Endodermal cell (in vitro differentiated cells): Measurements from ENCODE around the gene AKNAD1. TPM values are rescaled to one million over a fixed set of nuclear protein-coding genes. Genes with fewer than 3 reads are reported as not detected.

Source experiments
- DNase-seq: peaks from one replicate; pipeline ENCODE4 v3.0.0-alpha.2; 2017
- H3K27ac ChIP-seq: 2 replicates; pipeline ENCODE4 v1.5.1; 2013; ENCODE audit warnings: mild to moderate bottlenecking, low read depth, low read length, moderate library complexity
- H3K27me3 ChIP-seq: 2 replicates; pipeline ENCODE4 v1.6.1; 2013; ENCODE audit warnings: mild to moderate bottlenecking, low read length, moderate library complexity; ENCODE audit not compliant: insufficient read depth, control insufficient read depth, poor library complexity, severe bottlenecking
- H3K36me3 ChIP-seq: 2 replicates; pipeline ENCODE4 v1.7.0; 2013; ENCODE audit warnings: mild to moderate bottlenecking, low read length, moderate library complexity; ENCODE audit not compliant: control insufficient read depth, insufficient read depth
- H3K4me1 ChIP-seq: one replicate; pipeline ENCODE4 v1.7.0; 2013; ENCODE audit warnings: low read length; ENCODE audit not compliant: control insufficient read depth, insufficient read depth
- H3K4me3 ChIP-seq: 2 replicates; pipeline ENCODE4 v1.5.1; 2013; ENCODE audit warnings: mild to moderate bottlenecking, low read length, moderate library complexity
- H3K9ac ChIP-seq: 2 replicates; pipeline ENCODE4 v1.6.1; 2013; ENCODE audit warnings: mild to moderate bottlenecking, low read length, moderate library complexity; ENCODE audit not compliant: poor library complexity, severe bottlenecking; ENCODE audit errors: extremely low read depth
- H3K9me3 ChIP-seq: 2 replicates; pipeline ENCODE4 v1.6.1; 2013; ENCODE audit warnings: mild to moderate bottlenecking, low read length, moderate library complexity; ENCODE audit not compliant: control insufficient read depth
- H3K27ac Mint-ChIP-seq: 2 replicates; pipeline ENCODE4 v1.8.0; 2020; ENCODE audit warnings: mixed read lengths
- H3K27me3 Mint-ChIP-seq: 2 replicates; pipeline ENCODE4 v1.8.0; 2021; ENCODE audit warnings: mild to moderate bottlenecking, mixed read lengths; ENCODE audit not compliant: insufficient read depth
- H3K36me3 Mint-ChIP-seq: 2 replicates; pipeline ENCODE4 v1.8.0; 2020; ENCODE audit warnings: low read depth, mixed read lengths
- H3K4me1 Mint-ChIP-seq: 2 replicates; pipeline ENCODE4 v1.8.0; 2020; ENCODE audit warnings: mixed read lengths
- H3K4me3 Mint-ChIP-seq: 2 replicates; pipeline ENCODE4 v1.8.0; 2020; ENCODE audit warnings: mild to moderate bottlenecking, moderate library complexity, mixed read lengths
- H3K9me3 Mint-ChIP-seq: 2 replicates; pipeline ENCODE4 v1.8.0; 2020; ENCODE audit warnings: mild to moderate bottlenecking, mixed read lengths
- WGBS, 2 experiments: methylation state at CpG; one replicate each; pipeline versions ENCODE4 v1.1.5 to v1.1.7; 2013; ENCODE audit warnings: missing lambda C conversion rate in 2 of 2, mixed read lengths in 1 of 2; ENCODE audit not compliant: insufficient coverage in 1 of 2, insufficient read length in 1 of 2; 5-methylcytosine and 5-hydroxymethylcytosine counted together
- total RNA-seq, 2 donors: library from RNA; stranded (reverse); fragmentation: NEBNext Ultra II Directional in 1 of 2; extraction: Animal tissue kit (Norgen Biotek cat#: 25700) in 1 of 2; gene quantifications; 2 replicates in 1 of 2; 3 replicates in 1 of 2; pipeline ENCODE4 v1.2.1, GENCODE V29; 2021
- TF ChIP-seq, protein P1 (sequence below): fragments of 200-600 bp; sonication (generic); conservative IDR thresholded peaks from 2 replicates; pipeline ENCODE4 v1.5.0; 2021; ENCODE audit warnings: antibody characterized with exemption, mild to moderate bottlenecking

The AKNAD1 gene
- total RNA-seq, 2 donors from 2014 or later, result 0.20 to 2.0 TPM

DNA sequence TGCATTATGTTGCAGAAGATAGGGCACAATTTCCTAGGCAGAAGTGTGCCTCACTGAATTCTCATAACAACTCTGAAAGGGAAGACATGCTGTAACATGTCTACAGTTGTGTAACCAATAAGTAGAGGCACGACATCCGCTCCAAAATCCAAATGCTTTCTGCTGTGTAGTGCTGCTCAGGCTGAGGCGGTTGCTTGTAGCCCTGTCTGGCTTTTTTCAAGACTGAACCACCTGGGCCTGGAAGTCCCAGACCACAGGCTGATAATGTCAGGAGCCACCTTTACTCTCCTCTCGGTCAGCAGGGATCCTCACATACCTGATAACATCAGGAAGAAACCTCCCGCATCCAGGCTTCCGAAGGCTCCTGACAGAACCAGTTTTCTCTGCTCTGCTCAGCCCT is 10.9 kb downstream of the AKNAD1 start:
- peaks cover 31% of the 10 kb centered on the region for H3K4me1 ChIP-seq

DNA sequence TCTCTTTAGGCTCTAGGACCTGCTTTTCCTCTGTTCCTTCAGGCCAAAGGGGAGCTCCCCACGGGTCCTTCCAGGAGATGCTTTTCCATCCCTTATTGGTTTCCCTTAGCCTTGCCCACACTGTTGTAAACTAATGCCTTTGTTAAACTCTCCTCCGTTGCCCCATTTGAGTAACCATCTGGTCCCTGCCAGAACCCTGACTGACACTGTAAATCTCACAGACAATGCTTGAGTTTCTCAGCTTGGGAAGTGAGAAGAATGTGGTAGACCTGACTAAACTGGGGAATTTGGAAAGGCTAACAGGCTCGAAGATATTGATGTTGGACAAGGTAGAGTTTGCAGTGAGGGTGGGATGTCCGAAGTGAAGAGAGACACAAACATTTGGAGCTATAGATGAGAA is 11.4 kb downstream of the AKNAD1 start:
- Histone ChIP-seq H3K4me1 (peaks cover 31% of the 10 kb centered on the region), H3K27me3 (no peaks in the 10 kb centered on the region), H3K36me3 (no peaks in the 10 kb centered on the region), H3K27ac (peak overlapping the region; percentile 3), H3K4me3 (peak overlapping the region; percentile 68), H3K9ac (peak overlapping the region; percentile 17), H3K9me3 (no peaks in the 10 kb centered on the region)
- H3K36me3 Mint-ChIP-seq, result no peaks in the 10 kb centered on the region
- H3K9me3 Mint-ChIP-seq, result no peaks in the 10 kb centered on the region
- peaks cover 55% of the 10 kb centered on the region for H3K4me1 Mint-ChIP-seq
- TF ChIP-seq, protein P1, sequence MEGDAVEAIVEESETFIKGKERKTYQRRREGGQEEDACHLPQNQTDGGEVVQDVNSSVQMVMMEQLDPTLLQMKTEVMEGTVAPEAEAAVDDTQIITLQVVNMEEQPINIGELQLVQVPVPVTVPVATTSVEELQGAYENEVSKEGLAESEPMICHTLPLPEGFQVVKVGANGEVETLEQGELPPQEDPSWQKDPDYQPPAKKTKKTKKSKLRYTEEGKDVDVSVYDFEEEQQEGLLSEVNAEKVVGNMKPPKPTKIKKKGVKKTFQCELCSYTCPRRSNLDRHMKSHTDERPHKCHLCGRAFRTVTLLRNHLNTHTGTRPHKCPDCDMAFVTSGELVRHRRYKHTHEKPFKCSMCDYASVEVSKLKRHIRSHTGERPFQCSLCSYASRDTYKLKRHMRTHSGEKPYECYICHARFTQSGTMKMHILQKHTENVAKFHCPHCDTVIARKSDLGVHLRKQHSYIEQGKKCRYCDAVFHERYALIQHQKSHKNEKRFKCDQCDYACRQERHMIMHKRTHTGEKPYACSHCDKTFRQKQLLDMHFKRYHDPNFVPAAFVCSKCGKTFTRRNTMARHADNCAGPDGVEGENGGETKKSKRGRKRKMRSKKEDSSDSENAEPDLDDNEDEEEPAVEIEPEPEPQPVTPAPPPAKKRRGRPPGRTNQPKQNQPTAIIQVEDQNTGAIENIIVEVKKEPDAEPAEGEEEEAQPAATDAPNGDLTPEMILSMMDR, result no peak
- no peak overlapping the region for H3K4me3 Mint-ChIP-seq
- peak overlapping the region; percentile 22 for H3K27ac Mint-ChIP-seq
- H3K27me3 Mint-ChIP-seq, result no peaks in the 10 kb centered on the region
- DNase-seq, result no peak
- WGBS, 2 experiments, result 60 to 76% methylated on average over 2 to 4 of the region's 4 CpGs

More for the DNA sequence above, 10.9 kb downstream of the AKNAD1 start:
- Histone ChIP-seq H3K27ac (peak overlapping the region; percentile 3), H3K9me3 (no peaks in the 10 kb centered on the region), H3K27me3 (no peaks in the 10 kb centered on the region), H3K36me3 (no peaks in the 10 kb centered on the region), H3K4me3 (peak overlapping the region; percentile 68), H3K9ac (peak overlapping the region; percentile 17)
- DNase-seq, result peak; percentile 66
- H3K4me3 Mint-ChIP-seq, result no peak overlapping the region
- peaks cover 54% of the 10 kb centered on the region for H3K4me1 Mint-ChIP-seq
- no peaks in the 10 kb centered on the region for H3K9me3 Mint-ChIP-seq
- H3K27ac Mint-ChIP-seq, result peak overlapping the region; percentile 41
- WGBS, 2 experiments, result 62 to 79% methylated on average over 6 of the region's 6 CpGs
- TF ChIP-seq, protein P1, result no peak
- H3K36me3 Mint-ChIP-seq, result no peaks in the 10 kb centered on the region
- H3K27me3 Mint-ChIP-seq, result peaks cover under 1% of the 10 kb centered on the region

DNA sequence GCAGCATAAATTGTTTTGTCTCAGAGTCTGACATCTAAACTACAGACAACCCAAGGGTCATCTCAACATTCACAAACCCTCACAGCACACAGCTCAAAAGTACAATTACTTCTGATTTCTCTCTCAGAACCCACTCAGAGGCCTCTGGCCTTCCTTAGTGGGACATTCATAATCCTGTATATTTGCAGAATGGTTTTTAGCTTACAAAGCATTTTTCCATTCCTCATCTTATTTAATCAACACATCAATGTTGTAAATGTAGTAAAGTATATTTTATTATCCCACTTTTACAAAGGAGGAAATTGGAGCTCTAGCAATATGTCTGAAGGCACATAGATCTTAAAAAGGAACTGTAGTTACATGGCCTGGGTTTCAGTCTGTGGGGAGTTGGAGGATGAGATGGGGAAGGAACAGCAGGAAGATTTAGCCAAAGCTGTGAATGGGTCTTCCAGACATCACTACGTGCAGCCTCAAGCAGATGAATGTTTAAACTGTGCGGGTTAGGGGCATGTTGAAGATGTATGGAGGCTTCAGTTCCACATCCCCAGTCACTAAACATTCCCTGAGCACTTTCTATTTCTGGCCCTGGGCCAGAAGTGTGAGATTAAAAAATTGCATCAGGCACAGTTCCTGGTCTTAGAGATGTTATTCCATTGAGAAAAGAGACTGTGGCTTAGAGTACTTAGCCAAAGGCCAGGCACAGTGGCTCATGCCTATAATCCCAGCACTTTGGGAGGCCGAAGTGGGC is 13.3 kb downstream of the AKNAD1 start:
- no peaks in the 10 kb centered on the region for H3K27me3 ChIP-seq
- no peaks in the 10 kb centered on the region for H3K36me3 ChIP-seq
- no peaks in the 10 kb centered on the region for H3K9me3 ChIP-seq
- TF ChIP-seq, protein P1, result no peak
- 88 to 98% methylated on average over 2 to 3 of the region's 3 CpGs for WGBS, 2 experiments
- DNase-seq, result no peak
- H3K27ac ChIP-seq, result no peak overlapping the region
- Mint-ChIP-seq H3K36me3 (no peaks in the 10 kb centered on the region), H3K4me3 (no peak overlapping the region), H3K27me3 (no peaks in the 10 kb centered on the region), H3K9me3 (no peaks in the 10 kb centered on the region), H3K4me1 (peaks cover 55% of the 10 kb centered on the region), H3K27ac (no peak overlapping the region)
- H3K4me3 ChIP-seq, result no peak overlapping the region
- peaks cover 31% of the 10 kb centered on the region for H3K4me1 ChIP-seq
- H3K9ac ChIP-seq, result no peak overlapping the region
